ENCODE results near the gene FAM167B. TPM values are rescaled to one million over a fixed set of nuclear protein-coding genes. Genes with fewer than 3 reads are reported as not detected.

FAM167B gene
- 0.35 TPM in 1 of 2 replicates, not detected in the other for total RNA-seq

DNA sequence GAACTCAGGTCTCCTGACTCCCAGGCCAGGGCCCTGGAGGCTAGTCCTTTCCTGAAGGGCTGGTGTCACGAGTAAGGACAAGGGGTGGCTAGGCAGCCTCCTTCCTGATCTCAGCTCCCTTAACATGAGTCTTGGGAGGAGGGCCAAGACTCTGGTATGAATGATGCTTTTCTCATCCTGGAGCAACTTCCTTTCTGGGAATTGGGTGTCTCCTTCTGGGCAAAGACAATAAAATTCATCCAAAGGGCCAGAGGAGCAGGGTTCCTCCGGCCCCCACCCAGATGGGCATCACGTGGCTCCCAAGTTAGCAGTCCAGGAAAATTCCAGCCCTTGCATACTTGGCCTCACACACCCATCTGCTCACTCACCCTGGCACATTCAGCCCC, at the start of gene FAM167B:
Gene FAM167B, plus strand, starts transcription at position 335 of the 386 bp plus-strand sequence. CDS start 200 bp downstream, outside the sequence.

DNA sequence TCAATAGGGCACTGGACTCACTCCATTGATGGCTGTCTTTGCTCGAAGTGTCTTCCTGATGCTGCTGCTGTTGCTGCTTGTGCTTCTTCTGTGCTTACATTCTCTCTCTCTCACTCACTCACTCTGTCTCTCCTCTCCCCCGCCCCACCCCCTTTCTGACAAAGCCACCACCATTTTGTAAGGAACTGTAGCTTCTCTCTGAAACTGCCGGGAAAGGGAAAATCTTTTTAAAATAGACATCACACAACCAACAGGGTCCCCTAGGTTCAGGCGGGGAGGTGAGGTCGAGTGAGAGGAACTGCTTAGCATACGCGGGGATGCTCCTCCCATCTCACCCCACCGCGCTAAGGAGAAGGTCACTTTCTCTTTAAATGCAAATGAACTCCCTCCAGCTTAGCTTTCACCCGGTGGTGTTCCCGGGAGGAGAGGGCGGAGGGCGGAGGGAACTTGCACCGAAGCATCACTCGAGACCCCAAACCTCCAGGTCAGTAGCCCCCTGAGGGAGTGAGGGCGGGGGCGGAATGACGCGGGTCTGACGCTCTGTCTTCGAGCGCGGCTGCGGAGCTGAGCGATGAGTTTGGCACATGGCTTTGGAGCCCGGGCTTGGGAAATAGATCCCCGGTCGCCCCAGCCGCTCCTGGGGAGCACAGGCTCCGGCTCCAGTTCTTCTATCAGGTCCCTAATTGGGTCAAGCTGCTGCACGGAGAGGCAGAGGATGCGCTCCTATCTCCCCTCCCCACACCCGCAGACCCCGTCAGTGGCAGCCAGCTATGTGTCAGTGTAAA, 46.6 kb upstream of the FAM167B start, which contains the start of gene CCDC28B:
Gene CCDC28B, plus strand, starts transcription at position 370 of the 785 bp plus-strand sequence. CDS start 1,341 bp downstream, outside the sequence.

GRCh38 chr1:32205401-32206370, 41.3 kb upstream of the FAM167B start, which contains the start of gene IQCC:
Gene IQCC, plus strand, starts transcription at chr1:32205671. Its CDS starts 11 bp downstream, at chr1:32205682.

GRCh38 chr1:32208891-32209328, 38.1 kb upstream of the FAM167B start, which contains the start of gene DCDC2B:
Gene DCDC2B, plus strand, starts transcription at chr1:32209089. Its CDS starts 5 bp downstream, at chr1:32209094.

GRCh38 chr1:32221980-32222755, 24.9 kb upstream of the FAM167B start, which contains the start of the genes EIF3I and TMEM234:
Gene EIF3I, plus strand, starts transcription at chr1:32222407. Its CDS starts 35 bp downstream, at chr1:32222442.
Gene TMEM234, minus strand, starts transcription at chr1:32222353. Its CDS starts 31 bp downstream, at chr1:32222322.

DNA sequence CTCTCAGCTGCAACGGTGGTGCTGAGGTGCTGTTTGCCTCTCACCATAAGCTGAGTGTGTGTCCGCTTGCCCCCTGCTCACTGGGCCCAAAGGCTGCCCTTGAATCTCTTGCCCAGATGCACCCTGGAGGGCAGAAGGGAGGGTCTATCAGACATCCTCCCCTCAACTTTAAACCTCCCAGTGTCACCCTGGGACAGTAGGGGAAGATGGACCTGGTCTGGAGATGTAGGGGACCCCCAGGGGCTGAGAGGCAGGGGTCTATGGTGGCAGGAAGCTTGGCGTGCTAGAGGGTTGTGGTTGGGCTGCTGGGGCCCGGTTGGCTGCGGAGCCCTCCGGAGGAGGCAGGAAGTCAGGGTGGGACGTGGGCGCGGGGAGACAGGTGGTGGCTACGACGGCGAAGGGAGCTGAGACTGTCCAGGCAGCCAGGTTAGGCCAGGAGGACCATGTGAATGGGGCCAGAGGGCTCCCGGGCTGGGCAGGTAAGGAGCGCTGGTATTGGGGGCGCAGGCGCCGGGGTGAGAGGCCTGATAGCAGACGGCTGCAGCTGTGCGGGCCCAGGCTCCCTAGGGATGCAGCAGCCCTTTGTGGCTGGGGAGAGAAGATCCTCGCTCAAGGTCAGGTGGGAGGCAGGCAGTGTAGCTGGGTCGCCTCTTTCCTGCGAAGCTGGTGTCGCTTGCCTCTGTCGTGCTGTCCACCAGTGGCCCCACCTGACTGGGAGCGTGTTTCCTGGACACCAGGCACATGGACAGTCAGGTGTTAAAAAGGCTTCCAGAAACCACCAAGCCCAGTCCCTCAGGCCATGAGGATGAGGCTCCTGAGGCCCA, 4.1 kb downstream of the FAM167B start, which contains the start of gene LCK:
Gene LCK, plus strand, starts transcription at position 373 of the 824 bp plus-strand sequence. CDS start 23,065 bp downstream, outside the sequence.

DNA sequence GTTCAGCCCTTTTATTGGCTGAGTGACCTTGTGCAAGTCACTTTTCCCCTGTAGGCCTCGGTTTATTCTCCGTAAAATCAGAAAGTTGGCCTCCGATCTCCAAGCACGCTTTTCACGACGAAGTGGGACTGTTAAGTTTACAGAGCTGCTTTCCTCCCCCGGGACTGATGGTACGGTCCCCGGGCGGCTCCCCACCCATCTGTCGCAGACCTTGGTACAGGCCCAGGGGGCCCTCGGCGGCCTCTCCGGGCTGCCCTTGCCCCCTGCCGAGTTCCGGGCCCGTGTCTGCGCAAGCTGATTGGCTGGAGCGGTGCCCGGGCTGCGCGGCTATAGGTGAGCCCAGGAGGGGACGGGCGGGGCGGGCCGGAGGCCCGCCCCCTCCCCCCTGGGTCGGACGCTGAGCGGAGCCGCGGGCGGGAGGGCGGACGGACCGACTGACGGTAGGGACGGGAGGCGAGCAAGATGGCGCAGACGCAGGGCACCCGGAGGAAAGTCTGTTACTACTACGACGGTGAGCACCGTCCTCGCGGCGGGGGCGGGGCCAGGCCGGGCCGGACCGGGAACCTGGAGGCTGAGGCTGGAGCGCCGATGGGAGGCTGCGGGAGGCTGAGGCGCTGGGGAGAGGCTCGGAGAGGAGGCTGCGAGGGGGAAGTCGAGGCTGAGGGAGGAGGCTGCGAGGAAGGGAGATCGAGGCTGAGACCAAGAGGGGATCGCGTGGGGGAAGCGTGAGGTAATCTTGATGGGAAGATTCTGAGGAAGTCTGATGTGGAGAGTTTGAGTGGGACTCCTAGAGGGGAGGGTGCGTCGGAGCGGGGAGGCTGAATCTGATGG, 44.9 kb downstream of the FAM167B start, which contains the start of gene HDAC1:
Gene HDAC1, plus strand, starts transcription at position 376 of the 831 bp plus-strand sequence. Its CDS starts 87 bp downstream, at position 463.

Other genes with a start within 250 kb of the FAM167B start
- gene KHDRBS1, start 233.4 kb upstream of the FAM167B start, total RNA-seq = 82.7 and 95.7 TPM in 2 replicates
- gene TMEM39B, start 174.3 kb upstream of the FAM167B start, total RNA-seq = 5.1 and 7.8 TPM in 2 replicates
- 45.3 and 47.7 TPM in 2 replicates for gene KPNA6, start 139.2 kb upstream of the FAM167B start, total RNA-seq
- 57.9 and 77.3 TPM in 2 replicates for gene TXLNA, start 67.5 kb upstream of the FAM167B start, total RNA-seq
- gene CCDC28B, start 46.6 kb upstream of the FAM167B start, total RNA-seq = 17.6 and 17.9 TPM in 2 replicates
- 1.4 and 2.1 TPM in 2 replicates for gene IQCC, start 41.6 kb upstream of the FAM167B start, total RNA-seq
- gene DCDC2B, start 38.1 kb upstream of the FAM167B start, total RNA-seq = not detected in 2 replicates
- gene TMEM234, start 24.9 kb upstream of the FAM167B start, total RNA-seq = 14.2 and 16.4 TPM in 2 replicates
- 502 and 539 TPM in 2 replicates for gene EIF3I, start 24.8 kb upstream of the FAM167B start, total RNA-seq
- gene LCK, start 4.0 kb downstream of the FAM167B start, total RNA-seq = not detected in 2 replicates
- gene HDAC1, start 44.9 kb downstream of the FAM167B start, total RNA-seq = 65.6 and 69.5 TPM in 2 replicates
- 38.6 and 39.5 TPM in 2 replicates for gene MARCKSL1, start 89.0 kb downstream of the FAM167B start, total RNA-seq
- 0.89 TPM in 1 of 2 replicates, not detected in the other for gene FAM229A, start 115.3 kb downstream of the FAM167B start, total RNA-seq
- gene TSSK3, start 115.3 kb downstream of the FAM167B start, total RNA-seq = not detected in 2 replicates
- 64.7 and 77.3 TPM in 2 replicates for gene BSDC1, start 147.2 kb downstream of the FAM167B start, total RNA-seq
- not detected in 2 replicates for gene ZBTB8B, start 217.8 kb downstream of the FAM167B start, total RNA-seq

All from myometrial cell (primary cell).